BJ (cell line): ENCODE measurements around the gene MB. TPM values are rescaled to one million over a fixed set of nuclear protein-coding genes. Genes with fewer than 3 reads are reported as not detected.

Experiments used
- CTCF ChIA-PET: fragments of 350-600 bp; formaldehyde crosslinking; extraction: SDS; loops from one replicate; lab custom pipeline; 2021; ENCODE audit warnings: antibody characterized with exemption, inconsistent platforms; lab: Yijun Ruan, JAX
- POLR2A ChIA-PET: fragments of 300-600 bp; sonication (Branson Sonifier 250); formaldehyde crosslinking; extraction: SDS; loops from one replicate; lab custom pipeline; 2021; ENCODE audit warnings: antibody characterized with exemption; lab: Charles Lee
- DNase-seq: peaks from one replicate; pipeline ENCODE4 v3.0.0-alpha.2; 2011; ENCODE audit warnings: low read depth
- H3K27me3 ChIP-seq: 2 replicates; pipeline ENCODE4 v1.6.0; 2011; ENCODE audit warnings: low read length; ENCODE audit not compliant: control insufficient read depth, insufficient read depth
- H3K36me3 ChIP-seq: 2 replicates; pipeline ENCODE4 v1.5.1; 2011; ENCODE audit warnings: low read length; ENCODE audit not compliant: control insufficient read depth, insufficient read depth
- H3K4me3 ChIP-seq: 2 replicates; pipeline ENCODE4 v1.5.1; 2011; ENCODE audit warnings: low read depth, mild to moderate bottlenecking, control low read depth, low read length
- CTCF ChIP-seq: IDR thresholded peaks from 2 replicates; pipeline ENCODE4 v1.5.1; 2011; ENCODE audit warnings: low read depth, mild to moderate bottlenecking, control low read depth, inconsistent platforms, low read length, moderate library complexity; ENCODE audit not compliant: insufficient read depth
- polyA plus RNA-seq: library from polyadenylated mRNA; depleted of rRNA; stranded (reverse); fragments of >200 nt; gene quantifications from 2 replicates; pipeline ENCODE4 v1.2.3, GENCODE V29; 2011

The MB gene
- polyA plus RNA-seq, 1 experiment: not detected

DNA sequence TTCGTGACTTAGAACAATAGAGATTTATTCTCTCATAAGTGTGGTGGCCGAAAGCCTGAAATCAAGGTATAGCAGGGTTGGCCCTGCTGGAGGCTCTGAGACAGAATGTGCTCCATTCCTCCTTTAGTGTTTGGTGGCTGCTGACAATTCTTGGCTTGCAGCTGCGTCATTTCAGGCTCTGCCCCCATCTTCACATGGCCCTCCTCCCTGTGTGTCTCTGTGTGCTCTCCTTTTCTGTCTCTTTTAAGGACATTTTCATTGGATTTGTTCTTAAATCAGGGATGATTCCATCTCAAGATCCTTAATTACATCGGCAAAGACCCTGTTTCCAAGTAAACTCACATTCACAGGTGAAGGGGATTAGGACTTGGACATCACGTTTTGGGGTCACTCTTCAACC is 20.9 kb upstream of the MB start:
- TF ChIP-seq CTCF: no peak
- CTCF ChIA-PET: no interaction called here
- H3K36me3 ChIP-seq: no peaks in the 10 kb centered on the region
- POLR2A ChIA-PET: no interaction called here
- H3K27me3 ChIP-seq: no peaks in the 10 kb centered on the region
- H3K4me3 ChIP-seq: no peak overlapping the region
- DNase-seq: no peak

GRCh38 chr22:35637254-35637653 is 20.1 kb upstream of the MB start:
- POLR2A ChIA-PET: no interaction called here
- CTCF ChIA-PET: interaction anchor here (1.3 kb wide), 1 partner anchor 10 kb away, joined by 3 read pairs; no protein-coding TSS in a partner anchor
- H3K4me3 ChIP-seq: no peak overlapping the region
- no peaks in the 10 kb centered on the region for H3K27me3 ChIP-seq
- TF ChIP-seq CTCF: no peak
- no peaks in the 10 kb centered on the region for H3K36me3 ChIP-seq
- no peak for DNase-seq

GRCh38 chr22:35634943-35635540 is 17.9 kb upstream of the MB start:
- POLR2A ChIA-PET: no interaction called here
- CTCF ChIA-PET: interaction anchor here (0.5 to 0.6 kb wide), 2 partner anchors 9 to 253 kb away, joined by 3 read pairs; no protein-coding TSS in a partner anchor
- no peak for DNase-seq
- no peaks in the 10 kb centered on the region for H3K36me3 ChIP-seq
- no peaks in the 10 kb centered on the region for H3K27me3 ChIP-seq
- TF ChIP-seq CTCF: no peak
- H3K4me3 ChIP-seq: no peak overlapping the region

GRCh38 chr22:35634015-35634414 is 16.9 kb upstream of the MB start:
- H3K27me3 ChIP-seq: no peaks in the 10 kb centered on the region
- H3K4me3 ChIP-seq: no peak overlapping the region
- no peak for DNase-seq
- no peaks in the 10 kb centered on the region for H3K36me3 ChIP-seq
- ChIA-PET CTCF (no interaction called here), POLR2A (no interaction called here)
- no peak for TF ChIP-seq CTCF

DNA sequence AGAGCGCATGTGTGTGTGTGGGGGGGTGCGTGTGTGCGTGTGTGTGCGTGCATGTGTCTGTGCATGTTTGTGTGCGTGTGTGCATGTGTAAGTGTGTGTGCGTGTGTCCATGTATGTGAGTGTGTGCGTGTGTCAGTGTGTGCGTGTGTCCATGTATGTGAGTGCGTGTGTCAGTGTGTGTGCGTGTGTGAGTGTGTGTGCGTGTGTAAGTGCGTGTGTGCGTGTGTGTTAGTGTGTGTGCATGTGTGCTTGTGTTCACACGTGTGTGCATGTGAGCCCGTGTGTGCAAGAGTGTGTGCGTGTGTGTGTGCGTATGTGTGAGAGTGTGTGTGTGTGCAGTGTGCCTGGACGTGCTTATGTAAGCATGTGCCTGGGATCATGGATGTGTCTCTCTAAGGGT is 16.4 kb upstream of the MB start:
- CTCF ChIA-PET: interaction anchor here (2.0 kb wide), 1 partner anchor 288 kb away, joined by 5 read pairs; no protein-coding TSS in a partner anchor
- no peak for TF ChIP-seq CTCF
- Histone ChIP-seq H3K27me3 (no peaks in the 10 kb centered on the region), H3K4me3 (no peak overlapping the region), H3K36me3 (no peaks in the 10 kb centered on the region)
- POLR2A ChIA-PET: no interaction called here
- DNase-seq: no peak
